ENCODE results near the gene CCN2.
"Not testable (repeated sequence)": the region's sequence is repeated elsewhere in the genome, so short reads cannot be mapped to it uniquely, and the experiment has no call there.

The CCN2 gene

DNA sequence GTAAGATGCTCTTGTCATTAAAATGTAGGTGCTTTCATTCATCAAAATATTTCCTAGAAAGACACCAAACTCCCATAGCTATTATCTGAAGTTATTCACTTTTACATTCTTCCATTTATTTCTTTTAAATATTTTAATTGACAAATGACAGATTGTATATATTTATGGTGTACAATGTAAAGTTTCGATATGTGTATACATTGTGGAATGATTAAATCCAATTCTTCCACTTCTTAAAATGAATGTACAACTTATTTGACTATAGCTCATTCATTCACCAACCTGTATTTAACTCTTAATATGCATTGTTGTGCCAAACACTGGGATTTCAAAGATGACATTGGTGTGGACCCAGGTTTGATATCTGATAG is 41.0 kb downstream of the CCN2 start:
- DNase-seq, result no peak

DNA sequence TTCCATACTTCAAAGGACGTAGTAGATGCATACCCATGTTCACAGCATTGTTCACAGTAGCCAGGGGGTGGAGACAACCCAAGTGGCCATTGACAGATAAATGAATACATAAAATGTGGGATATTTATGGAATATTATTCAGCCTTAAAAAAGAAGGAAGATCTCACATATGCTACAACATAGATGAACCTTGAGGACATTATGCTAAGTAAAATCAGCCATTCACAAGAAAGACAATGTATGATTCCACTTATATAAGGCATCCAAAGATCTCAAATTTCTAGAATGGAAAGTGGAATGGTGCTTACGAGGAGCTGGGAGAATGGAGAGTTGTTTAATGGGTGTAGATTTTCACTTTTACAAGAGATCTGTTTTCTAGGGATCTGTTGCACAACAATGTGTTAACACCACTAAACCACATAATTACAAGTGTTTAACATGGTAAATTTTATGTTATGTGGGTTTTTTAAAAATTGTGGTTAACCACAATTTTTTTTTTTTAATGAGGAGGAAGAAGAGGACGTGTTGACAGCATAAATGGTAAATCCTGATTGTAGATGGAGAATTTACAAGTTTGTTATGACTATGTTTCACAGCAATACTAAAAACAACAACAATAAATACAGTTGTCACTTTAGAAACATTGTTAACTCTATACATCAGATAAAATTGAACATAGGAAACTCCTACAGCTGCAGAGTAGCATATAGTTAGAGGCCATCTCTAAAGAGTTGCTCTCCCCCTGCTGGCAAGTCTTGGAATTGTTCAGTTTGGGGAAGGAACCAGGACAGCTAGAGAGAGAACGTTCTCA is 41.6 kb downstream of the CCN2 start:
- peak in 39 of 51 donors; percentile 1 to 88 (median 40) for DNase-seq

DNA sequence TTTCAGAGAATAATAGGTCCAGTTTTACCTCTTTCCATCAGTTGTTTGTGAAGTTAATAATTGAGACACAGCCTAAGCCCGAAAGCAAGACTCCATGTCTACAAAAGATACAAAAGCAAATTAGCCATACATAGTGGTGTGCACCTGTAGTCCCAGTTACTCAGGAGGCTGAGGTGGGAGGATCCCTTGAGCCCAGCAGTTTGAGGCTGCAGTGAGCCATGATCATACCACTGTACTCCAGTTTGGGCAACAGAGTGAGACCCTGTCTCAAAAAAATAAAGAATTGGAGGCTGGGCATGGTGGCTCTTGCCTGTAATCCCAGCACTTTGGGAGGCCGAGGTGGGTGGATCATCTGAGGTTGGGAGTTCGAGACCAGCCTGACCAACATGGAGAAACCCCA is 42.4 kb downstream of the CCN2 start:
- not testable (repeated sequence) for DNase-seq

DNA sequence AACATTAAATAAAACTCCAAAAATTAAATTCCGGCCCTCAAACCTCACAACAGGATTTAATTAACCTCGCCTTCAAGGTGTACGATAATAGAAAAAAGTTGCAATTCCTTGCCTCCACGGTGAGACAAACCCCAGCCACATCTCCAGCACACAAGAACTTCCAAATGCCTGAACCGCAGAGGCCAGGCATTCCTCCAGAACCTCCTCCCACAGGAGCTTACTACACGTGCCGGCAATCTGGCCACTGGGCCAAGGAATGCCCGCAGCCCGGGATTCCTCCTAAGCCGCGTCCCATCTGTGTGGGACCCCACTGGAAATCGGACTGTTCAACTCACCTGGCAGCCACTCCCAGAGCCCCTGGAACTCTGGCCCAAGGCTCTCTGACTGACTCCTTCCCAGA is 47.4 kb downstream of the CCN2 start:
- not testable (repeated sequence) for DNase-seq

DNA sequence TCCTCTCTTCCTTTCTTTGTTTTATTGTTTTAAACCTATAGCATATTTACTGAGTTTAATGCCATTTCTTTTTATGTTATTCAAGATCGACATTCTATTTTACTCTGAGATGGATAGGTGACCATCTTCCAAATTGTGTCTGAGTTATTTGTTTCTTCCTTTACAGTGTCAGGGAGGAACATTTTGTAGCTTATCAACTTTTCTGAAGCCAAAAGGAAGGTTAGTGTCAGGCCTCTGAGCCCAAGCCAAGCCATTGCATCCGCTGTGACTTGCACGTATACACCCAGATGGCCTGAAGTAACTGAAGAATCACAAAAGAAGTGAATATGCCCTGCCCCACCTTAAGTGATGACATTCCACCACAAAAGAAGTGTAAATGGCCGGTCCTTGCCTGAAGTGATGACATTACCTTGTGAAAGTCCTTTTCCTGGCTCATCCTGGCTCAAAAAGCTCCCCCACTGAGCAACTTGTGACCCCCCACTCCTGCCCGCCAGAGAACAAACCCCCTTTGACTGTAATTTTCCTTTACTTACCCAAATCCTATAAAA is 49.8 kb downstream of the CCN2 start:
- not testable (repeated sequence) for DNase-seq

DNA sequence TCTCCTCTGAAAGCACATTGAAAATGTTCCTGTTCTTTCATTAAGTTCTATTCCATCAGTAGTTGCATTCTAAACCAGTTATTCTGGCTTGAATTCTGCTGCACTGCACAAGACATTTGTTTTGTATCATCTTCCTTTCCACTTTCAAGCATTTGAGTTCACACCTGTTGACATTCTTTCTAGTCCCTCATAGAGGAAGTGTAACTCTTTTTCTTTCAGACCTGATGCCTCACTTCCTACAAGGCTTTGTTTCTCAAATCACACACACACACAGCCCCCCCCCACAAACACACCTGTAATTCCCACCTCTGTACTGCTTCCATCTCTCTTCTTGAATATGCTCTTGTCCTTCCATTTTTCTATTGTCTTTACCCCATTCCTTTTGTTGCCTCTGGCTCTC is 50.9 kb downstream of the CCN2 start:
- no peak for DNase-seq

DNA sequence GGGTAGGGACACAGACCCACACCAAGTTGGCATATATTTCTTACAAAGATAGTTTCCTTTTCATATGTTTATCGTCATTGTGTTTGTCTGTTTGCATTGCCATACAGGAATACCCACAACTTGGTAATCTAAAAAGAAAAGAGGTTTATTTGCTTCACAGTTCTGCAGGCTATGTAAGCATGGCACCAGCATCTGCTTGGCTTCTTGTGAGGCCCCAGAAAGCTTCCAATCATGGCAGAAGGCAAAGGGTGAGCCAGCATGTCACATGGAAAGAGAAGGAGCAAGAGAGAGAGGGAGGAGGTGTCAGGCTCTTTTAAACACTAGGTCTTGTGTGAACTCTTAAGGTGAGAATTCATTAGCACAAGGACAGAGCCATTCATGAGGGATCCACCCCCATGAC is 52.5 kb downstream of the CCN2 start:
- DNase-seq, result no peak
